ENCODE data around the gene ICAM3.

- TF ChIP-seq CTCF (IDR thresholded peaks at IDR 0.05) (no peak), POLR2AphosphoS5 (IDR thresholded peaks at IDR 0.05) (no peak)
Observed at GRCh38 chr19:10289836-10290356, 49.5 kb downstream of the ICAM3 start, which contains the start of gene ICAM5.

All from breast epithelium (tissue), 3 donors.